ENCODE results near the gene DAGLB.
A peak's percentile ranks its signal among the peaks of the same experiment; 100 is the strongest.
"Not testable (repeated sequence)": the region's sequence is repeated elsewhere in the genome, so short reads cannot be mapped to it uniquely, and the experiment has no call there.

Gene DAGLB

GRCh38 chr7:6460303-6460702, 12.5 kb upstream of the DAGLB start:
- no peak for DNase-seq

- DNase-seq, result not testable (repeated sequence)
These were observed 10.9 kb upstream of the DAGLB start for GRCh38 chr7:6458676-6459075.

- DNase-seq, result no peak
These were observed 6.0 kb upstream of the DAGLB start for GRCh38 chr7:6453734-6454133.

GRCh38 chr7:6451224-6451705, 3.5 kb upstream of the DAGLB start:
- no peak for DNase-seq

- not testable (repeated sequence) for DNase-seq
These were observed 2.8 kb upstream of the DAGLB start for GRCh38 chr7:6450591-6450990.

GRCh38 chr7:6449884-6450283, 2.1 kb upstream of the DAGLB start:
- DNase-seq, result not testable (repeated sequence)

- no peak for DNase-seq
These were observed 1.3 kb upstream of the DAGLB start for GRCh38 chr7:6448943-6449543.

GRCh38 chr7:6446838-6447580, 745 bp downstream of the DAGLB start:
- DNase-seq, result peak; percentile 28 to 49

GRCh38 chr7:6444516-6445269, 3.1 kb downstream of the DAGLB start:
- DNase-seq, result no peak

GRCh38 chr7:6443372-6443941, 4.3 kb downstream of the DAGLB start:
- no peak for DNase-seq

GRCh38 chr7:6442114-6442513, 5.6 kb downstream of the DAGLB start:
- DNase-seq, result no peak

- no peak for DNase-seq
These were observed 7.4 kb downstream of the DAGLB start for GRCh38 chr7:6440381-6440780.

- no peak for DNase-seq
These were observed 9.3 kb downstream of the DAGLB start for GRCh38 chr7:6438427-6438826.

GRCh38 chr7:6437251-6437650, 10.5 kb downstream of the DAGLB start:
- DNase-seq, result no peak

GRCh38 chr7:6436385-6436685, 11.4 kb downstream of the DAGLB start:
- DNase-seq, result peak in 1 of 2 donors; percentile 31

- DNase-seq, result peak; percentile 87 to 88
These were observed 12.0 kb downstream of the DAGLB start for GRCh38 chr7:6435486-6436384.

- peak in 1 of 2 donors; percentile 21 for DNase-seq
These were observed 13.8 kb downstream of the DAGLB start for GRCh38 chr7:6433784-6434615.

GRCh38 chr7:6432781-6433180, 15.0 kb downstream of the DAGLB start:
- DNase-seq, result no peak

- no peak for DNase-seq
These were observed 16.8 kb downstream of the DAGLB start for GRCh38 chr7:6430974-6431373.

- DNase-seq, result no peak
These were observed 17.3 kb downstream of the DAGLB start for GRCh38 chr7:6430271-6430940.

- DNase-seq, result no peak
These were observed 21.8 kb downstream of the DAGLB start for GRCh38 chr7:6425948-6426347.
